ENCODE results near the gene CDK5. TPM values are rescaled to one million over a fixed set of nuclear protein-coding genes. Genes with fewer than 3 reads are reported as not detected.

The CDK5 gene
- total and polyA plus RNA-seq, 2 experiments from 2014 or later = 17.8 to 56.8 TPM

DNA sequence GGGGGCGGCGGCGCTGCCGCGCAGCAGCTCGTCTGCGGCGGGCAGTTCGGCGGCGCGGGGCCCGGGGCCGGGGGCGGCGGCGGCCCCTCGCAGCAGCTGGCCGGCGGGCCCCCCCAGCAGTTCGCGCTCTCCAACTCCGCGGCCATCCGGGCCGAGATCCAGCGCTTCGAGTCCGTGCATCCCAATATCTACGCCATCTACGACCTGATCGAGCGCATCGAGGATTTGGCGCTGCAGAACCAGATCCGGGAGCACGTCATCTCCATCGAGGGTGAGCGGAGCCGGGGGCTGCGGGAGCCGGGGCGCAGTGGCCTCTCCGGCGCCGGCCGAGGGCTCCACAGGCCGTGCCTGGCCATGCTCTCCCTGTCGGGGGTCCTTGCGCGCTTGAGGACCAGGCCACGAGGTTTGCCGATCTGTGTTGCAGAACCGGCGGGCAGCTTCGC is 29.1 kb upstream of the CDK5 start:
- H3K27ac ChIP-seq = peak overlapping the region; percentile 45
- TF ChIP-seq CTCF (IDR thresholded peaks at IDR 0.05; ENCODE audit: low read depth, low read length) = no peak
- H3K36me3 ChIP-seq = no peaks in the 10 kb centered on the region
- no peaks in the 10 kb centered on the region for H3K9me3 ChIP-seq (ENCODE audit: low read depth)
- H3K27me3 ChIP-seq = no peaks in the 10 kb centered on the region
- DNase-seq (ENCODE audit: low read depth in 1 of 2, low spot score in 1 of 2) = peak; percentile 24 to 61
- peak overlapping the region; percentile 57 for H3K4me3 ChIP-seq
- peaks cover 30% of the 10 kb centered on the region for H3K4me1 ChIP-seq (ENCODE audit: low read depth)

DNA sequence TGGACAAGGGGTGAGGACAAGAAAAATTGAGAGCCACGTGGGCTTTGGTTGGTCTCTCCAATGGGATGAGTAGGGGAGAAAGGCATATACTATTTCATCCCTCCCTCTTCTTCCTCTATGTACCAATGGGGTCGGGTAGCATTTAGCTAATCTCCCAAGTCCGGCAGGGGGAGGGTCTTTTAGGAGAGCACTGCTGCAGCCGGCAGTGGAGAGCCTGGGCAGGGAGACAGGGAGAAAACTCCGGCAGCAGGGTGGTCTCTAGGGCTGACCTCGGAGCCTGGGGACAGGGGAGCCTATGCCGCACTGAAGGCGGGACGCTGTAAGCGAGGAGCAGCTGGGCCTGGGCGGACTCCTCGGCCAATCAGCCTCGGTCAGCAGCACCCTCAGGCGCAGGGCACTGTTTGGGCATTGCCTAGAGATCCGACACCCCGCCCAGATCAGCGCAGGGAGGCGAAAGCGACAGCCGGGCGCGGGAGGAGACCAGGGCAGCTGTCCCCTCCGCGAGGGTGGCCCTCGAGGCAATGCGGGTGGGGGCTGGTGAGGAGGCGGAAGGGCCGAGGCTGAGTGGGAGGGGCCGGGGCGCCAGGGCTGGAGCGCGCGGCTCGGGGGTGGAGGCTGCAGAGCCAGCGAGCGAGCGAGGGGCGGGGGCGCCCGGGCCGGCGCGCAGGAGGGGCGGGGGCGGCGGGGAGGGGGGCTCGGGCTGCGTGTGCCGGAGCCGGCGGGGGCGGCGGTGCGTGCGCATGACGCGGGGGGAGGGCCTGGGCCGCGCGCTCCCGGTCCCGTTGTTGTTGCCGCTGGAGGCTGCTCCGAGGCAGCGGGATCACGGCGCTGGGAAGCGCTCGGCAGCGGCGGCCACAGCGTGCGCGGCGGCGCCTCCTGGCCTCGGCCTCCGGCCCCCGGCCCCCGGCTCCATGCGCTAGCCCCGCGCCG is 28.3 kb upstream of the CDK5 start, which contains the start of gene AGAP3:
AGAP3 (plus strand) TSS at position 785 of the 930 bp plus-strand sequence. CDS start 267 bp downstream, outside the sequence.
- Histone ChIP-seq H3K4me1 (ENCODE audit: low read depth) (peaks cover 36% of the 10 kb centered on the region), H3K36me3 (no peaks in the 10 kb centered on the region), H3K9me3 (ENCODE audit: low read depth) (no peaks in the 10 kb centered on the region), H3K4me3 (peak within 1 kb of the TSS; percentile 57), H3K27me3 (no peaks in the 10 kb centered on the region), H3K27ac (peak within 1 kb of the TSS; percentile 80)
- TF ChIP-seq CTCF (IDR thresholded peaks at IDR 0.05; ENCODE audit: low read depth, low read length) = no peak
- peak; percentile 80 to 94 for DNase-seq (ENCODE audit: low read depth in 1 of 2, low spot score in 1 of 2)

- no peaks in the 10 kb centered on the region for H3K9me3 ChIP-seq (ENCODE audit: low read depth)
- peaks cover 37% of the 10 kb centered on the region for H3K4me1 ChIP-seq (ENCODE audit: low read depth)
- H3K4me3 ChIP-seq = peak overlapping the region; percentile 49
- H3K27ac ChIP-seq = peak overlapping the region; percentile 80
- no peaks in the 10 kb centered on the region for H3K36me3 ChIP-seq
- no peak for TF ChIP-seq CTCF (IDR thresholded peaks at IDR 0.05; ENCODE audit: low read depth, low read length)
- DNase-seq (ENCODE audit: low read depth in 1 of 2, low spot score in 1 of 2) = peak in 1 of 2 donors; percentile 21
- no peaks in the 10 kb centered on the region for H3K27me3 ChIP-seq
These were observed 27.6 kb upstream of the CDK5 start for GRCh38 chr7:151085329-151085690.

- H3K4me1 ChIP-seq (ENCODE audit: low read depth) = peaks cover 36% of the 10 kb centered on the region
- no peak for TF ChIP-seq CTCF (IDR thresholded peaks at IDR 0.05; ENCODE audit: low read depth, low read length)
- no peak overlapping the region for H3K27ac ChIP-seq
- no peak for DNase-seq (ENCODE audit: low read depth in 1 of 2, low spot score in 1 of 2)
- peak overlapping the region; percentile 78 for H3K4me3 ChIP-seq
- H3K27me3 ChIP-seq = no peaks in the 10 kb centered on the region
- H3K9me3 ChIP-seq (ENCODE audit: low read depth) = no peaks in the 10 kb centered on the region
- H3K36me3 ChIP-seq = no peaks in the 10 kb centered on the region
These were observed 26.1 kb upstream of the CDK5 start for GRCh38 chr7:151083824-151084160.

DNA sequence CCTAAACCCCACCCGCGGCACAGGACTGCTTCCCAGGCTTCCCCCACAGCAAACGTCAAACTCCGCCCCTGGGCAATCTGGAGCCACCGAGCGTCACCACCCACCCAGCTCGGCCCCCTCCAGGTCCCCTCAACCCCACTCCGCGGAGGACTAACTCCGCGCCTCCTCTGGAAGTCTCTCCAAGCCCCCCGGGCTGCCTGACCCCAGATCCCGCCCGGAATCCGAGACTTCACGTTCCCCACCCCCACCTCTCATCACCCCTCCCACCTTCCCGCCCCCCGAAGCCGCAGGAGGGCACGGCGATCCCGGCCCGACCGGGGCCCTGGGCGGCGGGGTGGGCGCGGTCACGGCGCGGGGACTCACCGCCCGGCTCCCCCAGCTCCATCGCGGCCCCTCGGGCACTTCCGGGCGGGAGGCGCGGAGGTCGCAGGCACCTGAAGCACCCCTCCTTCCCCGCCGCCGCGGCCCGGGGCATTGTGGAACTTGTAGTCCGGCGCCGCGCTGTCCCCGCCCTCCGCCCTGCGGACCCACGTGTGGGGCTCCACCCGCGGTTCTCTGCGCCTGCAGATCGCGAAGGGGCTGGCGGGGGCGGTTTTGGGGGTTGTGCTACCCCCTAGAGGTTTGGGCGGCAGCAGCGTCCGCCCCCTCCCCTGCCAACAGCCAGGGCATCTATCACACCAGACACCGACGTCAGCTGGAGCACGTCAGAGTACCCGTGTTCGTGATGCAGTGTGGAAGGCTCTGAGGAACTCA is 25.6 kb upstream of the CDK5 start, which contains the start of gene TMUB1:
TMUB1 (minus strand) TSS at position 423 of the 753 bp plus-strand sequence. CDS start 930 bp downstream, outside the sequence.
- no peaks in the 10 kb centered on the region for H3K27me3 ChIP-seq
- H3K36me3 ChIP-seq = no peaks in the 10 kb centered on the region
- DNase-seq (ENCODE audit: low read depth in 1 of 2, low spot score in 1 of 2) = peak; percentile 62 to 83
- no peak within 1 kb of the TSS for H3K27ac ChIP-seq
- no peaks in the 10 kb centered on the region for H3K9me3 ChIP-seq (ENCODE audit: low read depth)
- TF ChIP-seq CTCF (IDR thresholded peaks at IDR 0.05; ENCODE audit: low read depth, low read length) = no peak
- peak within 1 kb of the TSS; percentile 78 for H3K4me3 ChIP-seq
- H3K4me1 ChIP-seq (ENCODE audit: low read depth) = peaks cover 31% of the 10 kb centered on the region
